SIG-M5 treated with dmso at 0.1 percent for 504 hours (cell line): ENCODE results near the gene TRHDE.
"Not testable (repeated sequence)": the region's sequence is repeated elsewhere in the genome, so short reads cannot be mapped to it uniquely, and the experiment has no call there.

Experiments
- DNase-seq: peaks from one replicate; lab custom pipeline; 2025; ENCODE audit not compliant: unreplicated experiment; lab: John Stamatoyannopoulos, UW

TRHDE gene

GRCh38 chr12:72712025-72712424 is 439.9 kb downstream of the TRHDE start:
- not testable (repeated sequence) for DNase-seq

- no peak for DNase-seq
These were observed 444.1 kb downstream of the TRHDE start for GRCh38 chr12:72716221-72716620.

- no peak for DNase-seq
These were observed 444.9 kb downstream of the TRHDE start for GRCh38 chr12:72717036-72717435.
